NCI-H345 treated with DMSO at 0.1 percent for 48 hours (cell line): ENCODE data around the gene SAMD4A.

Source experiments
- DNase-seq: peaks from one replicate; lab custom pipeline; 2025; ENCODE audit not compliant: unreplicated experiment; lab: John Stamatoyannopoulos, UW

Gene SAMD4A

DNA sequence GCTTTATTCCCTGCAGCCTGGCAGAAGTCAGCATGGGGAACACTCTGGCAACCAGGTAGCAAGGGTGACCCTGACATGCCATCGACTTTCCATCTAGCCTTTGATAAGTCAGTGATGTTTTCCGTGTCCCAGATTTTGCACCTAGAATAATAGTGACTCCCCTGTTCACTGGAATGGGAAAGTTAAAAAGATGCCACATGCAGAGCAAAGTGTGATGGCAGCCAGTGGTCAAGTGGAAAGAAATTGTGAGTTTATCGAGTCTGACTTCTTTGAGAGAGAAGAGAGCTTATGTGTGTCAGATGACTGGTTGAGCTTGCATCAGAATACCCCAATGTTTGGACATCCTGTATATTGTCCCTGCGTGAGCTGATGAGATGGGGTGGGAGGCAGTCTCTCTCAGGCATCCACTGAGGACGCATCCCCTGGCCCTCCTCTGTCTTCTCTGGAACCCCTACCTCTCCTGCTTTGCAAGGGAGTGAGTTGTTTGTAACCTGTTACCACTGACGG, 187.2 kb downstream of the SAMD4A start:
- no peak for DNase-seq

DNA sequence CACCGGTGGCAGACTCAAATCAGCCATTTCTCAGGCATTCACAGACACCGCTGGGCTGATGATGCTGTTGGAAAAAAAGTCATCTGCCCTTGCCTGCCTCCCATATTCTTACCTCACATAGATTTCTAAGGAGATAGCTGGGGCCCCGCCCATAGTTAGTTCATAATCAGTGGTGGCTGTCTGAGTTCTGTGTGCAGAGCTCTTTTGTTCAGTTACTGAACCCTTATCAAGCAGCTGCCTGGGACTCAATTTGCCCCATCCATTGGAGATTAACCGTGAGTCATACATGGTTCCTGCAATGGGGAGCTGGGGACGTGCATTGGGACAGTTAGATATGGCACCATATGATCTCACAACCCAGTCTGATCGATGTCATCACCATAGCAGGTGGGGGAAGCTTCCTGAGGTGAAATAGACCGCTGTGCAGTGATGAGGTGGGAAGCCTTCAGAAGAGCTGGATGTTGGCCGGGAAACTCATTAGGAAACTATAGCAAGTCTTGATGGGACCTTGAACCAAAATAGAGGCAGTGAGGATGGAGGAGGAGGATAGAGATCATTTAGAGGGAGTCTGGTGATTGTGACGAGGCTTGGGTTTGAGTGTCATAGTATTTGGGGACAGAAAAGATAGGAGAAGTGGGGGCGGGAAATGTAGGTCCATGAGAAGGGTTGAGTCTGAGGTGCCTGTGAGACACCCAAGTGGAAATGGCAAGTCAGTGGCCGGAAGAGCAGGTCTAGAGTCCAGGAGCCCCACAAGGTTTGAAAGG, 187.9 kb downstream of the SAMD4A start:
- DNase-seq, result no peak

DNA sequence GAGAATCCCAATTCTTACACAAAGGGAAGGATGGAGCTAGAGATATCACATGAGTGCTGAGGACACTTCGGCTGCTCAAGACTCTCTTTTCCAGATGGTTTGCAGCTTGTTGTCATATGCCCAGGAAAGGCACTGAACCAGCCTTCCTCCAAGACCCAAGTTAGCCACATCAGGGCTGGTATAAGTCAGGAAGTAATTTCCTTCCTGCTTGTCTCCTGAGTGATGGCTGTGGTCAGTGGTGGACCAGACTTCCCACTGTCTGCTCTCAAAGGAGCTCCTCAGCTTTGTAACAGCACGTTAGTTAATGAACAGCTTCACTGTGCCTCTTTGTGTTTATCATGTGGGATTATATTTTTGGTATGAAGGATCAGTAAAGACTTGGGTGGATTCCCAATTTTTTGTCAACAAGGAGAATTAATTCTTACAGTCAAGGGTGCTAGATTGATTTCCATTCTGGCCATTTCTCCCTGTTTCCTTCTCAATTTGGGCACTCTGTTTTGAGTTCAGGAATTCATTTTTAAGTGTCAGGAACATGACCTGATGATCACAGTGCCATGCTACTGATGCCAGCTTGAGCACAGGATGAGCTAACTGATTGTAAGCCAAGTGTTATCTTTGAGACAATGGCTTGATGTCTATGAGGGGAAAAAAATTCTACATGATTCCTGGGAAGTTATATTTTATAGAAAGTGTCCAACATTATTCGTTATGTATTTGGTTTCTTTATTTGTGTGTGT, 189.9 kb downstream of the SAMD4A start:
- DNase-seq, result no peak

DNA sequence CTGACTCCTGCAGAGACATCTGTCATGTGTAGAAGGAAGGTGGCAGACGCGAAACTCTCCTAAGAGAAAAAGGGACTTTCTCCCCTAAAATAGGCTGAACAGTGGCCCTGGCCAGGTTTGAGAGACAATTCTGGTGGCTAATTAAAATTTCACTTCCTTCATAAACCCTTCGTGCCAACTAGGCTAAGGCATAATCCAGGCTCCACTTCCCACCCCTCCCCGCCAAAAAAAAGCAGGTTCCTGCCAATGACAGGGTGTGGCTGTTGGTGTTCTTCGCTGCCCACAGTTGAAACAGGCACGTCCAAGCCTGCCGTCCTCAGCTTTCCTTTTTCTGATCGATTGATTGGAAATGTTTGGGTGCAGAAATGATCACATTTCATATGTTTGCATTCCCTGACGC, 191.1 kb downstream of the SAMD4A start:
- no peak for DNase-seq

DNA sequence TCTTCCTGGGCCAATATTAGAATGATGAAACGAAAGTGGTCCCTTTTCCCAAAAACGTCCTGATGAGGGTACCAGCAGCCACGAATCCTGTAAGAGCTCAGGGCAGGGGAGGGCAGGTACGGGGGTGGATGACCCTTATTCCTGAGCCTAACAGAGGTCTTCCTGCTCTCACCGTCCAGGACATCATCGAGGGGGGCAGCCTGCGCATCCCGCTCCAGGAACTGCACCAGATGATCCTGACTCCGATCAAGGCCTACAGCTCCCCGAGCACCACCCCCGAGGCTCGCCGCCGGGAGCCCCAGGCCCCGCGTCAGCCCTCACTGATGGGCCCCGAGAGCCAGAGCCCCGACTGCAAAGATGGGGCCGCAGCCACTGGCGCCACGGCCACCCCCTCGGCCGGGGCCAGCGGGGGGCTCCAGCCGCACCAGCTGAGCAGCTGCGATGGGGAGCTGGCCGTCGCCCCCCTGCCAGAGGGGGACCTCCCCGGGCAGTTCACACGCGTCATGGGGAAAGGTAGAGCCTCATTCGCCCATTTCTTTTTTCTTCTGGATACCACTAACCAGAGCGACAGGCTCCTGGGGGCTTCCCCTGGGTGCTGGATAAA, 193.2 kb downstream of the SAMD4A start:
- no peak for DNase-seq

DNA sequence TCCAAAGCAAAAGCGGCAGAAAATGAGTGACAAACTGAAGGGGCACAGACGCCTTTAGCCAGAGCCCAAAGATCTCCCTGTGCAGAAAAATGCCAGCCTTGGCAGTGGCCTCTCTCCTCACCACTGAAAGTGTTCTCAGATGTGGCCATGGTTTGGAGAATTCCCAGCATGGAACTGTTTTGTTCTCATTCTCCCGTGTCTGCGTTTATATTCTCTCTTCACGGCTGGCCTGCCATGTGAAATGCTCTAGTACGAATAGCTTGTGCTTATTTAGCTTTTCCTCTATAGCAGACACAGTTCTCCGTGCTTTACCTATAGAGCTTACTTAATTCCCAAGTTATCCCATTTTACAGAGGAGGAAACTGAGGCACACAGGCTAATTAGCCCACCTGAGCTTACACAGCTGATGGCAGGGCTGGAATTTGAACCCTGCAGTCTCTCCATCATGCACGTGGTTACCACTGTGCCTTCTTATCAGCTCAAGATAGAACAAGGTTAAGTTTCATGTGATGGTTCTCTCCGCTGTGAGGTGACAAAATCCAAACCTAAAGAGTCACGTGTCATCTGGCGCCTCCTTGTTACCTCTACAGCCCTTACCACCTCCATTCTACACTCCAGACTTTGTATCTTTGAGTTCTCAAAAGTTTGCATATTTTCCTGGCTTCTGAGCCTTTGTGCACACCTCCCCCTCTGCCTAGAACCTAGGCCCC, 194.1 kb downstream of the SAMD4A start:
- no peak for DNase-seq

DNA sequence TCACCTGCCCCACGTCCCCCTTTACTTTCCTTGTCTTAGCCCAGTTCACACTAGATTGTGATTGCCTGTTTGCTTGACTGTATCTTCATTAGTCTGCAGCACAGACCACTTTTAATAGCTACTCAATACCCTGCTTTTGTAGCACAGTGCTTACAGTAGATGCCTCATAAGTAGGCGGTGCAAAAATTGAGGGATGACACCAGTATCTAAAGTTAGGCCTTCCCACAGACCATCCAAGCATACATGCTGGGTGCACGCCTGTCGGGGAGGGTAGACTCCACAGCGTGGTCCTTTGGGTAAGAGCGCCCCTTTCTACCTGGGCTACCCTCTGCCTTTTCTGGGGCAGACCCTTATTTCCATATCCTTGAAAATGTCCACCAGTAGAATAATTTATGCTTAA, 194.9 kb downstream of the SAMD4A start:
- no peak for DNase-seq

DNA sequence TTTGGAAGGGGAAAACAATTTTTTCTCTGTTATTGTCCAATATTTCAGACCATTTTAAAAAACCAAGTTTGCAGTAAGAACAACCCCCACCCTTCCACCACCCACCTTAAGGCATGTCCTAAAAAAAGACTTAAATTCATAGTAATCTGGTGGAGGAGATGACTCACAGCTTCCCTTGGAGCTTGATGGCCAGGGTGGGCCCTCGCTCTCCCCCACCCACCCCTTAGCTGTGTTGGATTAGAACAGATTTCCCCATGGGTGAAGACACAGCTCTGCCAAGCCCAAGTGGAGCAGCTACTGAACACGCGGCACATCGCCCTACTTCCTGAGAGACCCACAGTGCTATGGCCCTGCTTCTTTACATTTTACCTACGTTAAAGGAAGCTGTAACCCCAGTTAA, 195.4 kb downstream of the SAMD4A start:
- DNase-seq, result no peak

DNA sequence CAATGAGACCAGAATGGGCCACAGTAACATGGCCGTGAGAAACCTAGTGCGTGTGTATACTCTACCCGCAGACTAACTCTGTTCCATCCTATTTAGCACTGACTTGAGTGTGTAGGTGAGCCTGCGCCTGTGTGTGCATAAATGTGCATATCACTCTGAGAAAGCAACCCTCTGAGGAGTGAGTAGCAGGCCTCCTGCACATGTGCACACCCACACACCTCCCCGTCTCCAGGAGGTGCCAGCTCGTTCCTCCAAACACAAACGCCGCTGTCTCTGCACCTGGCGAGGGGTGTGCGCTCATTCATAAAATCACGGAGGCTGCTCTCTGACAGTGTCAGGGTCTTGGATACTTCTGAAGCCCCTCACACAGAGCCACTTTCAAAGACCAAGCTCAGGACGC, 196.8 kb downstream of the SAMD4A start:
- DNase-seq, result no peak

DNA sequence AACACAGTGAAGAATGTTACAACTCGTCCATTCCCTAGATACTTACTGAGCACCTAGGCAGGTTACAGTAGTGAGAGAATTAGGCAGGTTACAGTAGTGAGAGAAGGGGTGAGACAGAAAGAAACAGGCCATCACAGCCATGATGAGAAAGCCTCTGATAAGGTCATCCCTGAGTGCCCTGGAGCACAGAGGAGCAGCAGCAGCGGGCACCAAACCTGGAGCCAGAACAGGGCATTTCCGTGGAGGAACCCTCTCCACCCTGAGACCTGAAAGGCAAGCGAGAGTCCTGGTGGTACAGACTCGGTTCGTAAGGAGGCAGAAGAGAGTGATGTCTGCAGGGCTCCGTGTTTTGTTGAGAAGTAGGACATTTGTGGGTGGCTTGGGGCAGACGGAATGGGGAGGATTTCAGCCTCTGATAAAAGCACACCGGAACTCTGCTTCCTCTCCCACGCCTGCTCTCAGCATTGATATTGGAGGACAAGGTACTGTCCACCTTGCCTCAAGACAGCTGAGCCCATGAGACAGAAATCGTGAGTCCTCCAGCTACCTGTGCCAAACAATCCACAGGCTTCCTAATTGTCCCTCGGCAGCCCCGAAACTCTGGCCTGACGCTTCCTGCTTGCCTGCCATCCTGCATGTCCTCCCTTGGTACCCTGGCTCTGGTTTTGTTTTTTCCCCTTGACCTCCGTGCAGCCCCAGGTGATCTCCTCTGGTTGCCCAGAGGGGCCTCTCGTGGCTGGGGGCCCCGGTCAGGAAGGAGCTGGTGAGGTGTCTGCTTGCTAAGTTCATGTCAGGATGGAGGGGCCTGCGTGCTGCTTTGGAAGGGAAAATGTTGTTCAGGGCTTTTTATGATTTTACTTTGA, 199.6 kb downstream of the SAMD4A start:
- DNase-seq, result no peak

DNA sequence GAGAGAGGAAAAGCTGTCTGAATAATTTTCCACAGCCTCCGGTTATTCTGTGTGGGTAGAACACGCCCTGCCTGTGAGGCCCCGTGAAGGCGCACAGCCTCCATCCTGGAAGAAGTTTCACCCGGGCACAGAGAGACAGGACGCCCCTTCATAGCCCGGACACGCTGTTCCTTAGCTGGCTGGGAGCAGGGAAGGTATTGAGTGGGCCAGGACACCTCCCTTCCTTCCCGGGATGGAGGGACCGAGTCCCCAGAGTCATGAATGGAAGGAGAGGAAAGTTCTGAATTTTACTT, 200.2 kb downstream of the SAMD4A start:
- no peak for DNase-seq

DNA sequence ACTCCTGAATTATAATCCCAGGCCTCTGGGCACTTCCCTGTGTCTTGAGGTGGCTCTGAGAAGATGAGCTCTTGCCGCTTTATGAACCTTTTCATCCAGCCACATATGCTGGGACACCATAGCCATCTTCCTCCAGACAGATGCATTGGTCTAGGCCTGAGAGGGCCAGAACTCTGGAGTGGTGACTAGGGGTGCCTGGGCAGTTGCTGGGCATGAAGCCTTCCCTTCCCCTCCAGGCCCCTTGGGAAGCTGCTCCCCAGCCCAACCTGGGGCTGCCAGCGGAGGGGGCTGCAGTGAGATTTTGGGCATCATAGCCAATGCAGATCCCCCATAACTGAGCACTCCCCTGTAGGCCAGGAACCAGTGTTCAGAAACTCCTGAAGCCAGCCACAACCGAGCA, 200.5 kb downstream of the SAMD4A start:
- DNase-seq, result no peak

DNA sequence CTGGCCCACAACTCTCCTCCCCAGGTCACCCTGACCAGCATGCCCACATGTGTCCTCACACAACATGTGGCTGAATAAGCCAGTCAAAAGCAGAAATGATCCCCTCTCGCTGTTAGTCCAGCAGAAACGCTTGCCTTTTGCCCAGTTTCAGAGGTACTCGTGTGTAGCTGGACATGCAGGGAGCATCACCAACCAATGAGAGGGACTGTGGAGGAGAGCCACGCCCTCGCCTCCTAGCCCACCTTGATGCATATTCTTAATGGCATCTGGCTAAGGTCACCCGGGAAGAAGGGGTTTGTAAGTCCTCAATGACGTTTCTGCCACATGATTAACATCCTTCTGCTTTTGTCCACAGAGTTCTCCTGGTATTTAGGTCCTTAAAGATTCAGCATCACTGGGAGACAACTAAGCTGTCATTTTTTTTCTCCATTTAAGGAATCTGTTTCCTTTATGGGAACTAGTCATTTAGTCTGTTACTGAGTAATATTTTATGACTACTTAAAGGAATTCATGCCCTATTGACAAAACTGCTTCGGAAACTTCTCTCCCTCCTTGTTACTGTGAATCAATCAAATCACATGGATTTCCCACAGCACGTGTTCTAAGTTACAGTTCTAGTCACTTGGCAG, 201.7 kb downstream of the SAMD4A start:
- no peak for DNase-seq

DNA sequence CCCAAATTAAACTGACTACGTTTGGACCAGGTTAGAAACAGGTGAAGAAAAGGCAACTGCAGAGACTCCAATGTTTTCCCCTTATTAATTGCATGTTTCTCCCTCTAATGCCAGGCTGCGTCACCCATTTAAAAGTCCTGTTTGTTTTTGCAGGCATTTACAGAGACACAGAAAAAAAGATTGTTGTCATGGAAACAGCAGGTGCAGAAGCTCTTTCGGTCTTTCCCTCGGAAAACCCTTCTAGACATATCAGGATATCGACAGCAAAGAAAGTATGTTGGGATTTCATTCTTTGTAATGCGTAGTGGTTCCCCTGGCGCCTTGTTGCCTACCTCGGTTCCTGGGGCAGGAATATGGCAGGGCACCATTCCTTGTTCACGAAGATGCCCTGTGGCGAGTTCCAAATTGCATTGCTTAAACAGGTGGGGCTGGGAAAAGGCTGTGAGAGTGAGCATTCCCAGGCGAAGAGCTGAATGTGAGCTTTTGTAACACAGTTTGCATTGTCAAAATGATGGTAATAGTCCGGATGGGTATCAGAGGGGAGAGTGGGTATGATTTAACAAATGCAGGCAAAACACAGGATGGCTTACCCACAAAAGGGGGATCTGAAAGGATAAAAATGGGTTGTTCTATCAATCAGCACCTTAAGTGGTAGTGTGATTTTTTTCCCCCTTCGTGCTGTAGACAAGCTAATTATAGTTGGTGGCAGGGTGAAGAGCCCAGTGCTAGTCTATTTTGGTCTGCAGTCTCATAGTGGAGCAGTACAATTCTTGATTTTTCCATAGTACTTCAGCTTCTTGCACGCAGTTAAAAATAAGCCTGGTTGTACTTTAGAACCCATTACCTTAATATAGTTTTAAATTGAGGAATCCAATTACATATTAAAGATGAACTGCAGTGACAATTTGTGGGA, 203.3 kb downstream of the SAMD4A start:
- DNase-seq, result no peak

DNA sequence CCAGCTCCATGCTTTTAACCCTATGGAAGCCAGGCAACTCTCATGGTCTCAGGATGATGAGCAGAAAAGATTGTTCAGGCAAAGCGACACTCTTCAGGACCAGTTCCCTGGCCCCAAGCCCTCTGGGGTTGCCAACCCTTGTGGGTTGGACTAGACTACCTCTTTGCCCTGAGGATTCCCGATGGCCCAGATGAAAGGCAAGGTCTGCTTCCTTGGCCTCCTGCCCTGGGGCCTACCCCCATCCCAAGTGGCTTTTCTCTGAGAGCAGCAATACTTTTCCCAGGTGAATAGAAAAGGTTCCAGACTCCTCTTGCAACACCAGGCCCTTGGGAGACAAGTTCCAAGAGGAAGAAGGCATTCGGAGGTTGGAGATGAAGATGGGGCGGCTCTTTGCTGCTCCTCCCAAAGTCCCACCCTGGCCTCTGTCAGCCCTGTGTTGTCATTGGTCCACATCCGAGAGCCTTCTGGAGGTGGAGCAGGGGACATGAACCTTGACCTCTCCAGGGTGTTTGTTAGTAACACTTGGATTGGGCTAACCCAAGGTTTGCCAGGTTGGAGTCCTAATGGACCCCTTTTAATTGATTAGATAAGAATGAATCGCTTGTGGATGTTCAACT, 204.6 kb downstream of the SAMD4A start:
- DNase-seq, result no peak

DNA sequence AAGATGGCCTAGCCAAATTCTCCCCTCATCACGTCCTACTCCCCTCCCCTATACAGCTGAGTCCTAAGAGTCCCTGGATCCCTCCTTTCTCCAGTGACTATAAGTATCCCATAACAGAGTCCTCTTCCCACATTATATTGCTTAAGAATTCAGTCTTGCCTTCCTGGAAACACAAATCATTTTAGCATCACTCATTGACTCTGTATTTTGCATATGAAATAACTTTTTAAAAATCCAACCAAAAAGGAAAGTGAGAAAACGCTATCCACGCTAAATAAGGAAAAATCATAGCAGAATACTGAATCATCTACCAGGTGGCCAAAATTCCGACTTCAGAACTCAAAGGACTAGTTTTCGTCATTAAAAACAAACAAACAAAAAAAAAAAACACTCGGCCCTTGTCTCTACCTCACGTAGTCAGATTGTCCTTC, 205.5 kb downstream of the SAMD4A start:
- no peak for DNase-seq

DNA sequence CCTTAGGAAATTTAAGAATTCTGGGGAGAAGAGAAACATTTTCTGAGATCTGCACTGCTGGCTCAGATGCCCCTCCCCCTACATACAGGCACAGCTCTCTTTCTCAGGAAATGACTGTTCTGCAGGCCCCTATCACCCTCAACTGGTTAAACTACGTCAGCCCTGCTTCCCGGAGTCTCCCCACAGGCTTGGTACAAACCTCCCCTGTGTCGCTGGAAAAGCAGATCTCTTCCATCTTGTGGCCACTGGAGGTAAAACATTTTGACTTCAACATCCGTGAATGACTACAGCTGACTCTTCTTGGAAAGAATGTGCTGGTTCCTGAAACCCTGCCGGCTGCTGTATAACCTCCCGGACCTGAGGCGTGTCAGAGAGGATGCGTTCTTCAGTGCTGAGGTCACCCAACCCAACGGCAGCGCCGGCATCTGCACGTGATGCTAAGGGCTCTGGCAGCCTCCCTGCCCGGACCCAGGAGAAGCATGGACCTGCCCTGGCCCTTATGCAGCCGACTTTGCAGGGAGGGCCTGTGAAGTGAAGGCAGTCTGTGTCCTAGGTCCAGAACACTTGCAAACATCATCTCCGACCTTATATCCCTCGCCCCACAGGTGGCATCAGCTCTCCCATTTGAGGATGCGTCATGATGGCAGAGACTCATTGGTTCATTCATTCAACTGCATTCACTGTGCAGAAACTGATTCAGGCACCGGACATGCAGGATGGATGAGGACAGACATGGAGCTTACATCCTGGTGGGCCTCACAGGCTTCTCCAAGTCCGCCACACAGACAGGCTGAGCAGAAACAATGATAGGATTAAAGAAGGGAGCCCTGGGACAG, 206.5 kb downstream of the SAMD4A start:
- peak; percentile 71 for DNase-seq

DNA sequence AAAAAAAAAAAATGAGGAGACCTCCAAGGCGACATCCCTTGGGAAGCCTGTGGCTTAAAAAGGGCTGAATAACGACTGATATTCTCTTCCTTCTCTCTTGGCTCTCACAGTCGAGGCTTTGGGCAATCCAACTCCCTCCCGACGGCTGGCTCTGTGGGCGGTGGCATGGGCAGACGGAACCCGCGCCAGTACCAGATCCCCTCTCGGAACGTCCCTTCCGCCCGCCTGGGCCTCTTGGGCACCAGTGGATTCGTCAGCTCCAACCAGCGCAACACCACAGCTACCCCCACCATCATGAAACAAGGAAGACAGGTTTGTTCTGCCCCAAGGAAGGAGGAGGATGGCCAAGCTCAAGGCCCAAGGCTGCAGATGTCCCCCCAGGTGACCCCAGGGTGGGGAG, 207.9 kb downstream of the SAMD4A start:
- no peak for DNase-seq
